Urinary bladder (tissue), 4 donors: ENCODE data around the gene NBEAL2. TPM values are rescaled to one million over a fixed set of nuclear protein-coding genes. Genes with fewer than 3 reads are reported as not detected.

Experiments
- DNase-seq: peaks from one replicate; pipeline ENCODE4 v3.0.0-alpha.2; 2015; ENCODE audit errors: extremely low spot score
- H3K27ac ChIP-seq: one replicate; pipeline ENCODE4 v1.5.1; 2013; ENCODE audit warnings: low read depth, mild to moderate bottlenecking, moderate library complexity
- H3K36me3 ChIP-seq: one replicate; pipeline ENCODE4 v1.6.1; 2013; ENCODE audit warnings: mild to moderate bottlenecking, moderate library complexity; ENCODE audit not compliant: insufficient read depth
- H3K4me1 ChIP-seq: one replicate; pipeline ENCODE4 v1.6.1; 2013; ENCODE audit warnings: mild to moderate bottlenecking, moderate library complexity; ENCODE audit not compliant: insufficient read depth
- H3K4me3 ChIP-seq: one replicate; pipeline ENCODE4 v1.5.1; 2013; ENCODE audit warnings: low read depth, low read length
- WGBS: extraction: QIAGEN DNeasy Blood & Tissue Kit; methylation state at CpG from one replicate; pipeline ENCODE4 v1.1.7; 2013; 5-methylcytosine and 5-hydroxymethylcytosine counted together
- polyA plus RNA-seq: library from polyadenylated mRNA; stranded (reverse); fragments of 200-250 nt; gene quantifications from one replicate; pipeline ENCODE4 v1.2.3, GENCODE V29; 2013
- total RNA-seq: library from RNA; depleted of rRNA; stranded (reverse); fragments of >200 nt; gene quantifications from one replicate; pipeline ENCODE4 v1.2.3, GENCODE V29; 2014
- donor health status: healthy with polysubstance abuse.
- donor health status: healthy.

The NBEAL2 gene
- total and polyA plus RNA-seq, 2 donors, result 13.1 to 26.5 TPM

- Histone ChIP-seq H3K4me1 (no peaks in the 10 kb centered on the region), H3K4me3 (no peak overlapping the region)
Measured at GRCh38 chr3:46981932-46982471, 2.5 kb downstream of the NBEAL2 start.

GRCh38 chr3:46982546-46982945 is 3.1 kb downstream of the NBEAL2 start:
- Histone ChIP-seq H3K4me1 (no peaks in the 10 kb centered on the region), H3K4me3 (no peak overlapping the region), H3K27ac (peak overlapping the region; percentile 13), H3K36me3 (no peaks in the 10 kb centered on the region)
- DNase-seq, result no peak
- WGBS, result 85% methylated on average over 2 of the region's 2 CpGs

More at GRCh38 chr3:46981932-46982471, 2.5 kb downstream of the NBEAL2 start:
- 47% methylated on average over 5 of the region's 5 CpGs for WGBS
- no peak for DNase-seq
- no peaks in the 10 kb centered on the region for H3K36me3 ChIP-seq
- peak overlapping the region; percentile 65 for H3K27ac ChIP-seq

- DNase-seq, result no peak
- no peak overlapping the region for H3K4me3 ChIP-seq
- WGBS, result 87% methylated on average over 11 of the region's 11 CpGs
- H3K36me3 ChIP-seq, result no peaks in the 10 kb centered on the region
- no peaks in the 10 kb centered on the region for H3K4me1 ChIP-seq
- no peak overlapping the region for H3K27ac ChIP-seq
Measured at GRCh38 chr3:46984591-46985459, 5.4 kb downstream of the NBEAL2 start.

- Histone ChIP-seq H3K4me1 (no peaks in the 10 kb centered on the region), H3K27ac (no peak overlapping the region), H3K36me3 (no peaks in the 10 kb centered on the region), H3K4me3 (no peak overlapping the region)
- 93% methylated on average over 5 of the region's 5 CpGs for WGBS
- DNase-seq, result no peak
Measured at GRCh38 chr3:46985588-46985987, 6.1 kb downstream of the NBEAL2 start.

- WGBS, result 92% methylated on average over 4 of the region's 4 CpGs
- no peak for DNase-seq
- Histone ChIP-seq H3K27ac (peak overlapping the region; percentile 38), H3K4me3 (no peak overlapping the region), H3K36me3 (no peaks in the 10 kb centered on the region), H3K4me1 (no peaks in the 10 kb centered on the region)
Measured at GRCh38 chr3:46986055-46986730, 6.7 kb downstream of the NBEAL2 start.

- Histone ChIP-seq H3K36me3 (no peaks in the 10 kb centered on the region), H3K27ac (no peak overlapping the region), H3K4me1 (no peaks in the 10 kb centered on the region), H3K4me3 (no peak overlapping the region)
- DNase-seq, result no peak
- WGBS, result 84% methylated on average over 3 of the region's 3 CpGs
Measured at GRCh38 chr3:46986782-46987310, 7.4 kb downstream of the NBEAL2 start.

GRCh38 chr3:46987319-46987742 is 7.9 kb downstream of the NBEAL2 start:
- no peak overlapping the region for H3K4me3 ChIP-seq
- H3K36me3 ChIP-seq, result no peaks in the 10 kb centered on the region
- WGBS, result 71% methylated on average over 9 of the region's 9 CpGs
- DNase-seq, result no peak
- H3K27ac ChIP-seq, result no peak overlapping the region
- no peaks in the 10 kb centered on the region for H3K4me1 ChIP-seq

- Histone ChIP-seq H3K36me3 (no peaks in the 10 kb centered on the region), H3K27ac (no peak overlapping the region), H3K4me3 (no peak overlapping the region), H3K4me1 (no peaks in the 10 kb centered on the region)
- no peak for DNase-seq
- WGBS, result 52% methylated on average over 16 of the region's 16 CpGs
Measured at GRCh38 chr3:46987743-46988401, 8.4 kb downstream of the NBEAL2 start.

GRCh38 chr3:46988616-46989015 is 9.2 kb downstream of the NBEAL2 start:
- WGBS, result 91% methylated on average over 4 of the region's 4 CpGs
- Histone ChIP-seq H3K4me3 (no peak overlapping the region), H3K27ac (no peak overlapping the region), H3K4me1 (no peaks in the 10 kb centered on the region), H3K36me3 (no peaks in the 10 kb centered on the region)
- no peak for DNase-seq

- Histone ChIP-seq H3K36me3 (no peaks in the 10 kb centered on the region), H3K4me3 (no peak overlapping the region), H3K27ac (no peak overlapping the region), H3K4me1 (no peaks in the 10 kb centered on the region)
- no peak for DNase-seq
- 86% methylated on average over 17 of the region's 17 CpGs for WGBS
Measured at GRCh38 chr3:46989146-46989810, 9.8 kb downstream of the NBEAL2 start.

GRCh38 chr3:46990573-46991374 is 11.3 kb downstream of the NBEAL2 start:
- Histone ChIP-seq H3K27ac (no peak overlapping the region), H3K4me1 (no peaks in the 10 kb centered on the region), H3K36me3 (no peaks in the 10 kb centered on the region), H3K4me3 (no peak overlapping the region)
- 79% methylated on average over 11 of the region's 11 CpGs for WGBS
- no peak for DNase-seq

GRCh38 chr3:46991406-46992165 is 12.1 kb downstream of the NBEAL2 start:
- no peak overlapping the region for H3K4me3 ChIP-seq
- 92% methylated on average over 16 of the region's 16 CpGs for WGBS
- no peaks in the 10 kb centered on the region for H3K36me3 ChIP-seq
- no peaks in the 10 kb centered on the region for H3K4me1 ChIP-seq
- no peak for DNase-seq
- H3K27ac ChIP-seq, result no peak overlapping the region
